ENCODE measurements around the gene SAE1.

GRCh38 chr19:47179653-47180310 lies 49.1 kb downstream of the SAE1 start:
- no peak for TF ChIP-seq EZH2 (IDR thresholded peaks at IDR 0.05; ENCODE audit: borderline replicate concordance, low read depth, low read length, poor library complexity, severe bottlenecking)
- TF ChIP-seq CTCF (conservative IDR thresholded peaks at IDR 0.05; ENCODE audit: low read depth, low read length): no peak
